Hepatocyte (in vitro differentiated cells): ENCODE results near the gene CNIH1.

Experiments
- EZH2phosphoT487 ChIP-seq: fragments of 200-600 bp; sonication (generic); IDR thresholded peaks from one replicate; pipeline ENCODE4 v1.6.1; 2018; ENCODE audit warnings: antibody characterized with exemption, mild to moderate bottlenecking, low read depth, moderate library complexity; ENCODE audit not compliant: unreplicated experiment, severe bottlenecking
- TF ChIP-seq, protein P1 (sequence below): fragments of 200-600 bp; sonication (generic); IDR thresholded peaks from 2 replicates; pipeline ENCODE4 v1.5.1; 2016; ENCODE audit warnings: antibody characterized with exemption, mild to moderate bottlenecking; ENCODE audit not compliant: poor library complexity

DNA sequence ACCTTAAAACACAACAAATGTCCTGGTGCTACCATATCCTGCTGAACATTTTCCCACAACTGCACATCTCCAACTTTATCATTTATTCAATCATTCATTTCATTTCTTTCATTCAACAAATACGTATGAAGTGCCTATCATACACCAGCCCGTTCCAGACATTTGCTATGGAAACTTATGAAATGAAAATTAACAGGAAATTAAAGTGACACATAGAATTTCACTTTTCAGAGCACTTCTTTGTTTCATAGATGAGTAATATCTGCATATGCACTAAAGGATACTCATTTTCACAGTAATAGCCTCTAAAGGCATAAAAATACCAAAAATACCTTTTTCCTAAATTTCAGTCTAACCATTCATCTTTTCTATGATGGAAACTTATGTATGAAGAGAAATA is 12.6 kb downstream of the CNIH1 start:
- TF ChIP-seq, protein P1, sequence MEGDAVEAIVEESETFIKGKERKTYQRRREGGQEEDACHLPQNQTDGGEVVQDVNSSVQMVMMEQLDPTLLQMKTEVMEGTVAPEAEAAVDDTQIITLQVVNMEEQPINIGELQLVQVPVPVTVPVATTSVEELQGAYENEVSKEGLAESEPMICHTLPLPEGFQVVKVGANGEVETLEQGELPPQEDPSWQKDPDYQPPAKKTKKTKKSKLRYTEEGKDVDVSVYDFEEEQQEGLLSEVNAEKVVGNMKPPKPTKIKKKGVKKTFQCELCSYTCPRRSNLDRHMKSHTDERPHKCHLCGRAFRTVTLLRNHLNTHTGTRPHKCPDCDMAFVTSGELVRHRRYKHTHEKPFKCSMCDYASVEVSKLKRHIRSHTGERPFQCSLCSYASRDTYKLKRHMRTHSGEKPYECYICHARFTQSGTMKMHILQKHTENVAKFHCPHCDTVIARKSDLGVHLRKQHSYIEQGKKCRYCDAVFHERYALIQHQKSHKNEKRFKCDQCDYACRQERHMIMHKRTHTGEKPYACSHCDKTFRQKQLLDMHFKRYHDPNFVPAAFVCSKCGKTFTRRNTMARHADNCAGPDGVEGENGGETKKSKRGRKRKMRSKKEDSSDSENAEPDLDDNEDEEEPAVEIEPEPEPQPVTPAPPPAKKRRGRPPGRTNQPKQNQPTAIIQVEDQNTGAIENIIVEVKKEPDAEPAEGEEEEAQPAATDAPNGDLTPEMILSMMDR = no peak
- no peak for TF ChIP-seq EZH2phosphoT487
